Activated T-cell treated with anti-CD3 and anti-CD28 coated beads, Interleukin-2, amount 50 U/mL, for 24 hours (primary cell): Measurements from ENCODE around the gene MRAS.
A peak's percentile ranks its signal among the peaks of the same experiment; 100 is the strongest.
"Not testable (repeated sequence)": the region's sequence is repeated elsewhere in the genome, so short reads cannot be mapped to it uniquely, and the experiment has no call there.

Experiments
- DNase-seq: peaks from one replicate; pipeline ENCODE4 v3.0.0-alpha.2; 2020
- H3K27ac Mint-ChIP-seq: 2 replicates; pipeline ENCODE4 v1.8.0; 2020; ENCODE audit warnings: mild to moderate bottlenecking, mixed read lengths
- H3K27me3 Mint-ChIP-seq: 2 replicates; pipeline ENCODE4 v1.8.0; 2020; ENCODE audit warnings: mixed read lengths
- H3K36me3 Mint-ChIP-seq: 2 replicates; pipeline ENCODE4 v1.8.0; 2020; ENCODE audit warnings: low read depth, mixed read lengths
- H3K4me1 Mint-ChIP-seq: 2 replicates; pipeline ENCODE4 v1.8.0; 2020; ENCODE audit warnings: low read depth, mixed read lengths
- H3K4me3 Mint-ChIP-seq: 2 replicates; pipeline ENCODE4 v1.8.0; 2020; ENCODE audit warnings: mild to moderate bottlenecking, moderate library complexity, mixed read lengths
- H3K9me3 Mint-ChIP-seq: 2 replicates; pipeline ENCODE4 v1.8.0; 2020; ENCODE audit warnings: mixed read lengths

MRAS gene

DNA sequence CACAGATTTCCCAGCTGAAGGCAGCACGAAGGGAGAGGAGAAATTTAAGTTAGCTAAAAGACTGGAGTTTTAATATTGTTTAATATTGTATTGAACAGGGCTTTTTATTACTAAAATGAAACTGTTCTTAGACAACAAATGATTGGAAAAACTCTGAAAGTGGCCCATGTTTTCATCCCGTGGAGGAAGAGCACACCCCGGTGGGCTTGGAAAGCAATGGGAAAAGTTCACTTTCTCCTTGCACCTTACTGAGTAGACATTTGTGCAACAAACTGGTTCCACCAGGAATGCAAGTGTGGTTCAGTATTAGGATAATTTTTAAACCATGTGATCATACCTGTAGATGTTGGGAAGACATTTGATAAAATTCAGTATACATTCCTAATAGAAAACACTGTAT is 77.8 kb downstream of the MRAS start:
- H3K36me3 Mint-ChIP-seq = no peaks in the 10 kb centered on the region
- peaks cover 10% of the 10 kb centered on the region for H3K27me3 Mint-ChIP-seq
- no peaks in the 10 kb centered on the region for H3K4me1 Mint-ChIP-seq
- no peaks in the 10 kb centered on the region for H3K9me3 Mint-ChIP-seq
- no peak overlapping the region for H3K4me3 Mint-ChIP-seq
- H3K27ac Mint-ChIP-seq = no peak overlapping the region
- no peak for DNase-seq

DNA sequence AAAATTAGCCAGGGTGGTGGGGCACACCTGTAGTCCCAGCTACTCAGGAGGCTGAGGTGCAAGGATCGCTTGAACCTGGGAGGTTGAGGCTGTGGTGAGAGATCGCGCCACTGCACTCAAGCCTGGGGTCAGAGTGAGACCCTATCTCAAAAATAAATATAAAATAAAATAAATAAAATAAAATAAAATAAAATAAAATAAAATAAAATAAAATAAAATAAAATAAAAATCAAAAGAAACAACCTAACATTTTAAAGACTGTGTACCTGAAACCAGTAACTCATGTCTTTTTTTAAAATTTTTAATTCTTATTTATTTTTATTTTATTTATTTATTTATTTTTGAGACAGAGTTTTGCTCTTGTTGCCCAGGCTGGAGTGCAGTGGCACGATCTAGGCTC is 78.4 kb downstream of the MRAS start:
- not testable (repeated sequence) for H3K9me3 Mint-ChIP-seq, H3K27ac Mint-ChIP-seq, DNase-seq, H3K4me3 Mint-ChIP-seq, H3K36me3 Mint-ChIP-seq, H3K4me1 Mint-ChIP-seq
- H3K27me3 Mint-ChIP-seq = peaks cover 15% of the 10 kb centered on the region

DNA sequence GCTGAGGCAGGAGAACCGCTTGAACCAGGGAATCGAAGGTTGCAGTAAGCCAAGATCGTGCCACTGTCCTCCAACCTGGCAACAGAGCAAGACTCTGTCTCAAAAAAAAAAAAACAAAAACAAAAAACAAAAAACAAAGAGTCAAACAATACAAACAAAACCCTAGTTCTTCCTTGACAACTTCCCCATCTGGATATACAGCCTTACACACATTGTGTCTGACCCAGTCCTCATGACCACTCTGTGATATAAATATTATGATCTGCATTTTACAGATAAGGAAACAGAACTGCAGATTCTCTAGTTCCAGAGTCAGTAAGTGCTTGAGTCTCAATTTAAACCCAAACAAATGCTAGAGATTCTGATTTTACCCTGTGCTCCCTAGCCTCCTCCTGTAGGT is 81.3 kb downstream of the MRAS start:
- Mint-ChIP-seq H3K27ac (no peak overlapping the region), H3K4me1 (peaks cover 12% of the 10 kb centered on the region), H3K36me3 (no peaks in the 10 kb centered on the region), H3K4me3 (no peak overlapping the region), H3K9me3 (no peaks in the 10 kb centered on the region), H3K27me3 (peaks cover 43% of the 10 kb centered on the region)
- DNase-seq = no peak

DNA sequence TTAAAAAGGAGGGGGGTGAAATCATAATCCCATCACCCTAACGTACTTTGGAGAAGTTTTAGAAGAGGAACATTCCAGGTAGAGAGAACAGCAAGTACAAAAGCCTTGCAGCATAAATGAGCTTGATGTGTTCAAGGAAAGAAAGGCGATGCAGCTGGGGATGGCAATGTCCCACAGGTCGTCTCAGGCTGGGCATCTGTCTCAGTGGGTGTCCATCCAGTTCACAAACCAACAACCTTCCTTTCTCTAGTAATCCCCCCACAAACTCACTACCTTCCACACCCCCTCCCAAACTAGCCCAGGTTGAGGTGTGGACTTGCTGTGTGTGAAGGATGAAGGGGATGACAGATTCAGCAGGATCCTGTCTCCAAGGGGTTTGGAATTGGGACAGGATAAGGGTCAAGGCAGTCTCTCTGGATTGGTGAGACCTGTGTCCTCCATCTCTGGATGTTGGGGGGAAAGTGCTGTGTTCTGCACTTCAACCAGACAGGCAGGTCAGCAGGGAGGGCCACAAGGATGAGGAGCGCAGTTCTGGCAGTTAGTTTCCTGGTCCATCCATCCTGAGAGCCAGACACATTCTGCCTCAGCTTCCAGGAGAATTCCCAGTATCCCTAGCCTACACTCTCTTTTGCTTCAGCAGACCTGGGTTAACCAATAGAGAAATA is 84.3 kb downstream of the MRAS start:
- peaks cover 19% of the 10 kb centered on the region for H3K4me1 Mint-ChIP-seq
- H3K4me3 Mint-ChIP-seq = no peak overlapping the region
- no peak overlapping the region for H3K27ac Mint-ChIP-seq
- H3K9me3 Mint-ChIP-seq = no peaks in the 10 kb centered on the region
- no peak for DNase-seq
- H3K36me3 Mint-ChIP-seq = no peaks in the 10 kb centered on the region
- H3K27me3 Mint-ChIP-seq = peaks cover 69% of the 10 kb centered on the region

DNA sequence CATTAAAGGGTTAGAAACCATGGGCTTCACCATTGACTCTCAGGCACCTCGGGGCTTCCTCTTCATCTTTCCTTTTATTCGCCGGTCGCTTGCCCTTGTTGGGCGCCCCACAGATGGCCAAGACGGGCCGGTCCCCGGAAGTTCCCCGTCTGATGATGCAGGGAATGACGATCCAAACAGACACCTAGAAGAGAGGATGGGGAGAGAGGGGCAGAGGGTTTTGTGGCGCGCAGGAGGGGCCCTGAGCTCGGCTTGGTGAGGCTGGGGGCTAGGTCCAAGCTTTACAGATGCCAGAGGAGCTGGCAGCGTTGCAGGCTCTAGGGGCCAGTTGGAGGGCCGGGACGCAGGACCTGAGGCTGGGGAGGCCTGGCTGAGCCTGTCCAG is 85.5 kb downstream of the MRAS start:
- DNase-seq = no peak
- Mint-ChIP-seq H3K4me1 (peaks cover 19% of the 10 kb centered on the region), H3K9me3 (no peaks in the 10 kb centered on the region), H3K27me3 (peaks cover 78% of the 10 kb centered on the region), H3K4me3 (peak overlapping the region; percentile 75), H3K36me3 (no peaks in the 10 kb centered on the region), H3K27ac (no peak overlapping the region)

DNA sequence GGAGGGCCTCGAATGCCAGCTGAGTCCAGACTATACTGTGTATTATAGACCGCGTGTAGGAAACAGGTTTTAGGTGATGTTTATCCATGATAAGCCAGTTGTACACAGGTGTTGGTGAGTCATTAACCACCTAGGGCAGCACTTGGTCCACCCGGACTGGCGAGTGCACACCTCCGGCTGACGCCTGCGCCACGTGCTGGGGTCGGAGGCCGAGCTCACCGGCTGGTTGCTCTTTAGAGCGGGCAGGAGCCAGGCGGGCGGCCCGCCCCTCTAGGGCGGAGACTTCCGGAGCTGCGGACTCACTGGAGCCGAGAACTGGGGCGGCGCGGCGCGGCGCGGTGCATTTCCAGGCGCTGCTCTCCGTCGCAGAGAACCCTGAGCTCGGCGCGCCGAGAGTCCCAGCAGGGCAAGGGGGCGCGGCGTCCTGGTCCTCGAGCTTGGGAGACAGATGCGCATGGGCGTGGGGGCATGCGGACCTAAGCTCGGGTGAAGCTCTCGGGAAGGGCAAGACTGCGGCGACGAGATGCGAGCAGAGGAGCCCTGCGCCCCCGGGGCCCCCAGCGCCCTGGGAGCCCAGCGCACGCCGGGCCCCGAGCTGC is 86.0 kb downstream of the MRAS start, which contains the start of gene ESYT3:
Gene ESYT3, plus strand, starts transcription at position 341 of the 599 bp plus-strand sequence. Its CDS starts 183 bp downstream, at position 524.
- no peak within 1 kb of the TSS for H3K27ac Mint-ChIP-seq
- peak; percentile 77 for DNase-seq
- H3K4me1 Mint-ChIP-seq = peaks cover 19% of the 10 kb centered on the region
- peaks cover 78% of the 10 kb centered on the region for H3K27me3 Mint-ChIP-seq
- H3K4me3 Mint-ChIP-seq = peak within 1 kb of the TSS; percentile 75
- H3K9me3 Mint-ChIP-seq = no peaks in the 10 kb centered on the region
- no peaks in the 10 kb centered on the region for H3K36me3 Mint-ChIP-seq

DNA sequence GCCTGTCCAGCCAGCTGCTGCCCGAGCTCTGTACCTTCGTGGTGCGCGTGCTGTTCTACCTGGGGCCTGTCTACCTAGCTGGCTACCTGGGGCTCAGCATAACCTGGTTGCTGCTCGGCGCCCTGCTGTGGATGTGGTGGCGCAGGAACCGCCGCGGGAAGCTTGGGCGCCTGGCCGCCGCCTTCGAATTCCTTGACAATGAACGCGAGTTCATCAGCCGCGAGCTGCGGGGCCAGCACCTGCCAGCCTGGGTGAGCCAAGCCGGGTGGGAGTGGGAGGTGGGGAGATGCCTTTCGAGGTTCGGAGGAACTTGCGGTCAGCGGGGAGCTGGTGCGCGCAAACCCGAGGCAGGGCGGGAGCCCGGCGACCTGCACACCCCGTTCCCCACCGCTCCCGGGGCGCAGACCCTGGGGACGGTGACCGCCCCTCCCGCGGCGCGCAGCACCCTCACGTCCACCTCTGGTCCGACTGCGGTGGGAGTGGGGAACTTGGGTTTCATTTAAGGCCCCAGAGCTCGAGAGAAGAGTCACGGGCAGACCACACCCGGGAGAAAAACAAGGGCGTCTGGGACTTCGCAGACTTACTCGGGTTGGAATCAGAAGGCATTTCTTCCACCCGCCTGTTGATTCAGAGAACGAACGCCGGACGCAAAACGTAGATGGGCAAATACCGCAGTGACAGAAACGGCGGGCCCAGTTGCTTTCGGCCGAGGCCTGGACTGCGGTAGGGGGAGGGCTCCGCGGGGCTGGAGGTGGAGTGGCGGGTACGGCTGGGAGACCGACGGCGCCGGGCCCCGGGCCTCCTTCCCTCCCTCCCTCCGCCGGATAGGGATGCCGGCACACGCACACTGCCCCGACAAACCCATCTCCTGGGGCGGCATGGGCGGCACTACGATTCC is 86.7 kb downstream of the MRAS start:
- peak overlapping the region; percentile 60 for H3K4me3 Mint-ChIP-seq
- H3K9me3 Mint-ChIP-seq = no peaks in the 10 kb centered on the region
- H3K4me1 Mint-ChIP-seq = peaks cover 19% of the 10 kb centered on the region
- H3K27ac Mint-ChIP-seq = no peak overlapping the region
- no peaks in the 10 kb centered on the region for H3K36me3 Mint-ChIP-seq
- DNase-seq = no peak
- H3K27me3 Mint-ChIP-seq = peaks cover 76% of the 10 kb centered on the region

DNA sequence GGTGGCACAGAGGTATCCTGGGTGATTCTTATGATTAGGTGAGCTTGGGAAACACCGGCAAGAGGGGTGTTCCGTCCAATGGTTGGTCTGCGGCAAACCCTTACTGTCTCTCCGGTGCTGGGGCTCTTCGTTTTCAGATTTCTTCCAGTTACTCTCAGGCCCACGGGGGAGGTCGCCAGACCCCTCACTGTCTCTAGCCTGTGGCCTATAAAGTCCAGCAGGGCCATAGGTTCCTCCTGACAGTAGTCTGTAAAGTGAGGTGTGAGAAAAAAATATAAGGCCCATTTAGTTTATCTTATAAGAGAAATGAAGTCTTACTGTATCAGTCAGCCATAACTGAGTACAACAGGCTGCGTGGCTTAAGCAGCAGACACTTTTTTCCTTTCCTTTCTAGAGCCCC is 87.5 kb downstream of the MRAS start:
- no peaks in the 10 kb centered on the region for H3K36me3 Mint-ChIP-seq
- peaks cover 19% of the 10 kb centered on the region for H3K4me1 Mint-ChIP-seq
- no peak for DNase-seq
- H3K27me3 Mint-ChIP-seq = peaks cover 73% of the 10 kb centered on the region
- H3K4me3 Mint-ChIP-seq = peak overlapping the region; percentile 41
- H3K27ac Mint-ChIP-seq = no peak overlapping the region
- no peaks in the 10 kb centered on the region for H3K9me3 Mint-ChIP-seq

DNA sequence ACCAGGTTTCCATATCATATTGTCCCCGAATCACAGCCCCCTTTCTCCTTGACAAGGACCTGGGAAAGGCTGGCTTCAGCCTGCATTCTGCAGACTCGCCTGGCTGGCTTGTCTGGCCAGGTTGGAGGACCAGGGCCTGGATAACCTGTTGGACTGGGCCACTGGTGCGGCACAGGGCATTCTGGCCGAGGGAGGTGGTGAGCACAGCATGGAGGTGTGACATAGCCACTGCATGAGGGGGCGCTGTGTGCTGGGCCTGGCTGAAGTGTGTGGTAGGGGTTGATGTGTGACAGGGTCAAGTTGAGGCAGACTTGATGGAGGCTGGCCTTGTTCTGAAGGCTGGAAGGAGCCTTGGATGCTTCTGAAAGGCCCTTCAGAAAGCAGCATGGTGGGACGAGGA is 88.9 kb downstream of the MRAS start:
- Mint-ChIP-seq H3K27ac (no peak overlapping the region), H3K4me3 (no peak overlapping the region), H3K27me3 (peaks cover 61% of the 10 kb centered on the region), H3K4me1 (peaks cover 19% of the 10 kb centered on the region), H3K36me3 (no peaks in the 10 kb centered on the region), H3K9me3 (no peaks in the 10 kb centered on the region)
- DNase-seq = no peak

DNA sequence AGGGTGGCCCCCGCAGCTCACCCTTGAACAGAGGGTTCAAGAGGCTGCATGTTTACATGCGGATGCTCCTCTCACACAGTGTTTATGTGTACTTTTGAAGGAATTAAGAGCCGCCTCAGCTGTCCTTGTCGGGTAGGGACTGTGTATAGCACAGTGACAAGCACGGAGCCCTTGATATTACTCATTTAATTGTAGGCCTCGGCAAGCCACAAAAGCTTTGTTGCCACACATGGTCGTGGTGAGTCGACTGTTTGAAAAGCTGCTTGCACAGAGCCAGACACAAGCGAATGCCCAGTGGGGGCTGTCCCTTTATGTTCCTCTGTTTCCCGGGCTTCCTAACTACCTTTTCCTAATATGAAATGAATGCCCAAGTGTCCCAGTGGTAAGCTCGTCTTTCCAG is 90.5 kb downstream of the MRAS start:
- Mint-ChIP-seq H3K27ac (no peak overlapping the region), H3K4me1 (peaks cover 14% of the 10 kb centered on the region), H3K27me3 (peaks cover 46% of the 10 kb centered on the region), H3K9me3 (no peaks in the 10 kb centered on the region), H3K36me3 (no peaks in the 10 kb centered on the region), H3K4me3 (no peak overlapping the region)
- no peak for DNase-seq

DNA sequence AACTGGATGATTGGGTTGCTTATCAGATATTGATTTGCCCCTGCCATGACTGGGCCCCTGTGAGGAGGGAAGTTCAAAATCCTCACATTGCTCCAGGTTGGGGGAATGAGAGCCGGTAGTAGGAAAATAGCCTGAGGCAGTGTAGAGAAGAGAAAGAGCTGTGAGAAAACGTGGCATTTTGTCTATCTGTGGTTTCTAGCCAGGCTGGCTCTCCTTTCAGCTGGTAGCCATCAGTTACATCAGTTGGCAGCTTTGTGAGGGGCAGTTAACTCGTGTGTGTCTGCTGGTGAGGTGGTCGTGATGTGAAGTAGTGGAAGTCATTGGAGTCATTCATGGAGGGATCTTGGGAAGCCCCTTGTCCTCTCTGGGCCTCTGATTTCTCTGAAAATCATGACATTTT is 91.3 kb downstream of the MRAS start:
- Mint-ChIP-seq H3K27ac (no peak overlapping the region), H3K36me3 (no peaks in the 10 kb centered on the region), H3K4me3 (no peak overlapping the region), H3K4me1 (peaks cover 7% of the 10 kb centered on the region), H3K27me3 (peaks cover 39% of the 10 kb centered on the region), H3K9me3 (no peaks in the 10 kb centered on the region)
- no peak for DNase-seq

DNA sequence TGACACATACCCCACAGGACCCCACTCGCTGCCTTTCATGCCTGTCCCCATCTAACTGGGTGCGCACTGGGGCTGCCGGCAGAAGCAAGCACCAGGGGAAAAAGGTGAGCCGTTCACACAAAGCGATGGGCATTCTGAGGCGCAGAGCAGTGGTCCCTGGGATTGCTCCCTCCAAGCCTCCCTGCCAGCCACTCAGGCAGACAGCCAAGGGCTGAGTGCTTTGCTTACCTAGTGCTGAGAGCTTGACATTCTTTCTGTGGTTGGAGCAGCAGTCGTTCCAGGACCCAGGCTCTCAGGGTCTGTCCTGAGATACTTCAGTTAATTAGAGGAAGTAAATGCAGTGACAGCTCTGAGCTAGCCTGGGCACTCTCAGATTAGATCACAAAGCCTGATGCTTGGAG is 91.7 kb downstream of the MRAS start:
- DNase-seq = no peak
- no peak overlapping the region for H3K27ac Mint-ChIP-seq

DNA sequence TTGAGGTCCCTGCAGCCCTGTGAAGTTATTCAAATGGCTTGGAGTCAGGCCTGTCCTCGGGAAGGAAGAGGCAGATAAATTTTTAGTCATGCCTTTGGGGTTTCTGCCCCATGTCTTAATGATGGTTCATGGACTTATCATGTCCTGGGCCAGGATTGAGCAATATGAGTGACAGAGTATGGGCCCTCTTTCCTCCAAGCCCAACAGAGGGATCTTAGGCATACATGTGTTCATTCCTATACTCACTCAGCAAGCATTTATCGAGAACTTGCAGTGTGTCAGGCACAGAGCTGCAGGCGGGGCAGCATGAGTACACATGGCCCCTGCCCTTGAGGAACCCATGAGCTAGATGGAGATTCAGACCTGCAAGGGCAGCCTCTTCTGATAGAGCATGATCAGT is 92.2 kb downstream of the MRAS start:
- Mint-ChIP-seq H3K27ac (no peak overlapping the region), H3K4me1 (peaks cover 3% of the 10 kb centered on the region), H3K27me3 (peaks cover 33% of the 10 kb centered on the region), H3K9me3 (no peaks in the 10 kb centered on the region), H3K4me3 (no peak overlapping the region), H3K36me3 (no peaks in the 10 kb centered on the region)
- no peak for DNase-seq

More for the DNA sequence above, 91.7 kb downstream of the MRAS start:
- H3K36me3 Mint-ChIP-seq = no peaks in the 10 kb centered on the region
- no peaks in the 10 kb centered on the region for H3K9me3 Mint-ChIP-seq
- peaks cover 5% of the 10 kb centered on the region for H3K4me1 Mint-ChIP-seq
- H3K4me3 Mint-ChIP-seq = no peak overlapping the region
- peaks cover 35% of the 10 kb centered on the region for H3K27me3 Mint-ChIP-seq

DNA sequence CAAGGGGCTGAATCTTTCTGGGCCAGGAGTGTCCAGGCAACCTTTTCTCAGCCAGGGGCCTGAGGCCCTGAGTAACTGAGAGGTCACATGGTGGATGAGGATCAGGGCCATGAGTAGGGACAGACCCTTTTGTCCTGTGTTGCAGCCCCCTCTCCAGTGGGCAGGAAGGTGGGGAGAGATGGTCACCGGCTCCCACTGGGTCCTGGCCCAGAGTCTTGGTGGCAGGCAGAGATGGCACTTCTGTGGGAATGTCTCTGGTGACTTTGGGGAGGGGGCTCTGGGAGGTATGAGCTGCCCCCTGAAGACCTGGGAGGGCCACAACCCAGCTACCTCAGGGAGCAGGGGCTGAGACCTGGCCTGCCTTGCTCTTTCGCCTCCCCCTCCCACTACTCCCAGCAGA is 92.9 kb downstream of the MRAS start:
- peaks cover 26% of the 10 kb centered on the region for H3K27me3 Mint-ChIP-seq
- no peak overlapping the region for H3K27ac Mint-ChIP-seq
- no peak overlapping the region for H3K4me3 Mint-ChIP-seq
- H3K36me3 Mint-ChIP-seq = no peaks in the 10 kb centered on the region
- no peaks in the 10 kb centered on the region for H3K4me1 Mint-ChIP-seq
- DNase-seq = no peak
- H3K9me3 Mint-ChIP-seq = no peaks in the 10 kb centered on the region

DNA sequence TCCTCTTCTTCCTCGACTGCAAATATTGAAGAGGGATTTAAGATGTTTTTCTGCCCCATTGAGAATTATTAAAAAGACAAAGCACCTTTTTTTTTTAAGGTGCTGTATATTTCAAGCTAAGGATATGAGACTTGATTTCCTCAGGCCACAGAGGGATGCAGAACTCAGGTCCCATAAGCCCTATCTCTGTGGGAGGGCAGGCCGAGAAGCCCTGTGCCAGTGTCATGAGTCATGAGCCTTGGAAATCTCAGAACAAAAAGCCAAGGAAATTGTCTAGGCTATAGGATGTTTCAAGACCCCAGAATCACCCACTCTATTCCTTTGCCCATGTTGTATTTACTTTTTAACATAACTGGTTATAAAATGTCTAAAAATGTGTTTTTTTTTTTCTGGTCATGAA is 93.4 kb downstream of the MRAS start:
- no peaks in the 10 kb centered on the region for H3K9me3 Mint-ChIP-seq
- H3K27ac Mint-ChIP-seq = no peak overlapping the region
- H3K27me3 Mint-ChIP-seq = peaks cover 21% of the 10 kb centered on the region
- no peak overlapping the region for H3K4me3 Mint-ChIP-seq
- no peaks in the 10 kb centered on the region for H3K36me3 Mint-ChIP-seq
- H3K4me1 Mint-ChIP-seq = no peaks in the 10 kb centered on the region
- no peak for DNase-seq
